ENCODE data around the gene HEATR5B.

GRCh38 chr2:36982467-36982866 lies 101.7 kb downstream of the HEATR5B start:
- TF ChIP-seq PKNOX1 (IDR thresholded peaks at IDR 0.05) = no peak
- no peak for TF ChIP-seq LEF1 (IDR thresholded peaks at IDR 0.05; ENCODE audit: borderline replicate concordance)
- no peak for TF ChIP-seq BHLHE40 (IDR thresholded peaks at IDR 0.05; ENCODE audit: borderline replicate concordance)
- TF ChIP-seq SUZ12 (IDR thresholded peaks at IDR 0.05) = no peak
- no peak for TF ChIP-seq NFRKB (IDR thresholded peaks at IDR 0.05)
- TF ChIP-seq SP1 (IDR thresholded peaks at IDR 0.05) = no peak
- TF ChIP-seq CTBP1 (IDR thresholded peaks at IDR 0.05; ENCODE audit: borderline replicate concordance) = no peak
- no peak for TF ChIP-seq ZNF384 (IDR thresholded peaks at IDR 0.05)
- no peak for TF ChIP-seq FOXA1 (IDR thresholded peaks at IDR 0.05)
- no peak for TF ChIP-seq ARNT (IDR thresholded peaks at IDR 0.05)
- TF ChIP-seq TARDBP (IDR thresholded peaks at IDR 0.05) = no peak
- no peak for TF ChIP-seq FOXK2 (IDR thresholded peaks at IDR 0.05)
